ENCODE results near the gene UBAC2. TPM values are rescaled to one million over a fixed set of nuclear protein-coding genes. Genes with fewer than 3 reads are reported as not detected.

Gene UBAC2
- total and polyA plus RNA-seq, 10 donors: 49.3 to 82.1 (median 66.2) TPM

DNA sequence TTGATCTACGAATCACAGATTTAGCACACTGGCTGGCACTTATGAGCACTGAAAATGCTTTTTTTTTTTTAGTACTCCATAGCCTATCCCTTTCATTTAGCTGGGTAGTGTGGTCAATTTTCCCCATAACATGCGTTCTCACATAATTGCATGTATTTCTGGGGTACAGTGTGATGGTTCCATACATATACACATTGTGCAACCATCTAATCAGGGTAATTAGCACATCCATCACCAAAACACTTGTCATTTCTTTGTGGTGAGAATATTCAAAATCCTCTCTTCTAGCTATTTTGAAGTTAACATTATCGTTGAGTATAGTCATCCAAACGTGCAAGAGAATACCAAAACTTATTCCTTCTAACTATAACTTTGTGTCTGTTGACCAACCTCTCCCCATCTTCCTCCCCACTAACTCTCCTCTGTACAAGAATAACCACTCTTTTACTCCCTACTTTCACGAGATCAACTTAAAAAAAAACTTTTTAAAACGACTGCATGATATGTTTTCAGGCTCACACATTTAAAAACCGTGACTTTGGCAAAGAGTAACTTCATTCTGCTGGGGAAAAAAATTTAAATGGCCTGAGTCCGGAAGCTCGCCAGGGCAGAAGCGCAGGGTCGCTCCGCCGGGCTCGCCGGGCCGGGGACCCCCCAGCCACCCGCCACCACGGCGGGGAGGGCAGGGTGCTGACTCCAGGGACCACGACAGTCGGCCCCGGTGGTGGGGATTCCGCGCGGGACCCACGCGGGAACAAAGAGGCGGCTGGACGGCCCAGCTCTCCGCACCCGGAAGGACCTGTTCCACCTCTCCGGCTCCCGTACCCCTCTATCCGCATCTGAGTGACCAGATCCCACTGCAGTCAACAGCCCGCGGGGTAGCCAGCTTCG is 868 bp upstream of the UBAC2 start:
- intact Hi-C loops (cut with DNase I; ENCODE audit: low total_unique reads): loop anchor here (5.0 kb wide), 1 partner anchor 68 kb away; no protein-coding TSS in a partner anchor
- peaks cover 26 to 62% (median 43%) of the 10 kb centered on the region in 6 donors for H3K4me1 ChIP-seq

DNA sequence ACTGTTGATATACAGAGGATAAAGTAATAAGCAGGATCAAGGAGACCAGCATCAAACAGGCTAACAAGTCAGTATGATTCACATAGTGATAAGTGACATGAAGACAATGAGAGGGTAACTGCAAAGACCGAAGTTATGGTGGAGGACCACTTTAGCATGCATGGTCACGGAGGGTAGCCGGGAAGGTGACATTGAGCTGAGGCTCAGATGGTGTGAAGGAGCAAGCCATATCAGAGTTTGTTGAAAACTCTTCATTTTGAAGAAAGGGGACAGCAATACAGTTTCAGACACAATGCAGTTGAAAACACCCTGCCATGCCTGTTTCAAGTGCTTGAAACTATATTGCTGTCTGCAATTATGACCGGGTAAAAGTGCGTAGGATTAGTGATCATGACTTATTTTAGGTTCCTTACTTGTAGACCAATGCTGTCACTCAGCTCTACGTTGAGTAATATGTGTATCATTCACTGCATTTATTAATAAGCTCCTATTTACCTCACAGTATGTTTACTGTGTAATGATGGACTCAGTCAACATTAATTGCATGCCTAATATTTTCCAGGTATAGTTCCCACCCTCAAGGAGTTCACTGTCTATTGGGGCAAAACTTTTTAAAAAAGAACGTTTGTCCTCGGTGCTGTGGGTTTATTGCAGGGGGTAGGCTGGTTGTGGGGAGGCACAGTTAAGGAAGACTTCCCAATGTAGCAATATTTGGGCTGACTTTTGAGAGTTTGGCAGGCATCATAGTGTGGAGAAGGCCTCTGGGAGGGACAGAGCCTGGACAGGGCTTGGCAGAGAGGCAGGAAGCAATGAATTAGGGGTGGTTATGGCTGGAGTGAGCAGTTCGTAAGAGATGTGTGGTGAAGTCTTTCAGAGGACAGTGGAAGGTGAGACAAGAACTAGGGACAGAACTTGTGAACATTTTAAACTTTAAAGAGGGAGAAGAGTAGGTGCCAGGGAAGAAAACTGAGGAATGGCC is 3.2 kb downstream of the UBAC2 start:
- H3K4me1 ChIP-seq: peaks cover 39 to 88% (median 69%) of the 10 kb centered on the region in 6 donors
- intact Hi-C loops (cut with DNase I; ENCODE audit: low total_unique reads): no loop called here
- TF ChIP-seq POLR2A (IDR thresholded peaks at IDR 0.05) (no peak), POLR2AphosphoS5 (IDR thresholded peaks at IDR 0.05) (no peak)
- TF ChIP-seq, protein P1, sequence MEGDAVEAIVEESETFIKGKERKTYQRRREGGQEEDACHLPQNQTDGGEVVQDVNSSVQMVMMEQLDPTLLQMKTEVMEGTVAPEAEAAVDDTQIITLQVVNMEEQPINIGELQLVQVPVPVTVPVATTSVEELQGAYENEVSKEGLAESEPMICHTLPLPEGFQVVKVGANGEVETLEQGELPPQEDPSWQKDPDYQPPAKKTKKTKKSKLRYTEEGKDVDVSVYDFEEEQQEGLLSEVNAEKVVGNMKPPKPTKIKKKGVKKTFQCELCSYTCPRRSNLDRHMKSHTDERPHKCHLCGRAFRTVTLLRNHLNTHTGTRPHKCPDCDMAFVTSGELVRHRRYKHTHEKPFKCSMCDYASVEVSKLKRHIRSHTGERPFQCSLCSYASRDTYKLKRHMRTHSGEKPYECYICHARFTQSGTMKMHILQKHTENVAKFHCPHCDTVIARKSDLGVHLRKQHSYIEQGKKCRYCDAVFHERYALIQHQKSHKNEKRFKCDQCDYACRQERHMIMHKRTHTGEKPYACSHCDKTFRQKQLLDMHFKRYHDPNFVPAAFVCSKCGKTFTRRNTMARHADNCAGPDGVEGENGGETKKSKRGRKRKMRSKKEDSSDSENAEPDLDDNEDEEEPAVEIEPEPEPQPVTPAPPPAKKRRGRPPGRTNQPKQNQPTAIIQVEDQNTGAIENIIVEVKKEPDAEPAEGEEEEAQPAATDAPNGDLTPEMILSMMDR (IDR thresholded peaks at IDR 0.05 in 8 of 11, conservative IDR thresholded peaks at IDR 0.05 in 3 of 11): no peak
- WGBS, 5 donors: 59 to 73% (median 59%) methylated on average over 9 of the region's 9 CpGs
- peak overlapping the region in 3 of 8 donors; percentile 4 to 55 (median 13) for H3K4me3 ChIP-seq
- peak overlapping the region in 7 of 8 donors; percentile 15 to 74 (median 58) for H3K27ac ChIP-seq
- DNase-seq: no peak
- H3K9me3 ChIP-seq: no peaks in the 10 kb centered on the region
- H3K27me3 ChIP-seq (replicated peaks in 1 of 7): no peaks in the 10 kb centered on the region
- peaks cover 0 to 31% (median 2%) of the 10 kb centered on the region in 6 donors for H3K36me3 ChIP-seq

More for the DNA sequence above, 868 bp upstream of the UBAC2 start:
- Histone ChIP-seq H3K4me3 (peak overlapping the region; percentile 83 to 97 (median 91)), H3K27me3 (replicated peaks in 1 of 7) (no peaks in the 10 kb centered on the region), H3K36me3 (no peaks in the 10 kb centered on the region), H3K9me3 (no peaks in the 10 kb centered on the region), H3K27ac (peak overlapping the region; percentile 93 to 100 (median 98))
- TF ChIP-seq POLR2AphosphoS5 (IDR thresholded peaks at IDR 0.05): no peak
- no peak for DNase-seq
- WGBS, 5 donors: 4 to 15% (median 5%) methylated on average over 12 to 37 of the region's 37 CpGs

DNA sequence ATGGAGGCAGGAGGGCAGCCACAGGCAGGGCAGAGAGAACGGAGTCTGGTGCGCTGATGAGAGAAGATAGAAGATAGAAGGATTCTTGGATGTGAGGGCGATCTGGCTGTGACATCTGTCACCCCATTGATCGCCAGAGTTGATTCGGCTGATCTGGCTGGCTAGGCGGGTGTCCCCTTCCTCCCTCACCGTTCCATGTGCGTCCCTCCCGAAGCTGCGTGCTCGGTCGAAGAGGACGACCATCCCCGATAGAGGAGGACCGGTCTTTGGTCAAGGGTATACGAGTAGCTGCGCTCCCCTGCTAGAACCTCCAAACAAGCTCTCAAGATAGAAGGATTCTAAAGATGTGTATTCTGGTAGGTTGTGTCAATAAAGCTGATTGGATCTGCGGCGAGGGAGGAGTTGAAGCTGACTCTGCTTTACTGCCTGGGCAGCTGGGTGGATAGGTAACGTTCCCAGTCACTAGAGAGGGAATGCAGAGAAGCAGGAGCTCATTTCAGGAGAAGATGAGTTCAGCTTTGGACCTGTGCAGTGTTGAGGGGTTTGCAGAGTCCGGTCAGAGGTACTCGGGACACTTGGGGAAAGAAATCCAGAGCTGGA is 5.1 kb downstream of the UBAC2 start:
- Histone ChIP-seq H3K9me3 (no peaks in the 10 kb centered on the region), H3K4me1 (peaks cover 40 to 92% (median 60%) of the 10 kb centered on the region in 6 donors), H3K27ac (peak overlapping the region in 2 of 8 donors; percentile 73 to 74), H3K36me3 (peaks cover 0 to 36% (median 2%) of the 10 kb centered on the region in 6 donors), H3K4me3 (peak overlapping the region in 1 of 8 donors; percentile 55), H3K27me3 (replicated peaks in 1 of 7) (no peaks in the 10 kb centered on the region)
- no peak for DNase-seq
- WGBS, 5 donors: 91 to 98% (median 95%) methylated on average over 22 of the region's 22 CpGs
- intact Hi-C loops (cut with DNase I; ENCODE audit: low total_unique reads): no loop called here
- TF ChIP-seq POLR2A (IDR thresholded peaks at IDR 0.05) (no peak), POLR2AphosphoS5 (IDR thresholded peaks at IDR 0.05) (no peak)
- TF ChIP-seq, protein P1 (IDR thresholded peaks at IDR 0.05 in 8 of 11, conservative IDR thresholded peaks at IDR 0.05 in 3 of 11): no peak

DNA sequence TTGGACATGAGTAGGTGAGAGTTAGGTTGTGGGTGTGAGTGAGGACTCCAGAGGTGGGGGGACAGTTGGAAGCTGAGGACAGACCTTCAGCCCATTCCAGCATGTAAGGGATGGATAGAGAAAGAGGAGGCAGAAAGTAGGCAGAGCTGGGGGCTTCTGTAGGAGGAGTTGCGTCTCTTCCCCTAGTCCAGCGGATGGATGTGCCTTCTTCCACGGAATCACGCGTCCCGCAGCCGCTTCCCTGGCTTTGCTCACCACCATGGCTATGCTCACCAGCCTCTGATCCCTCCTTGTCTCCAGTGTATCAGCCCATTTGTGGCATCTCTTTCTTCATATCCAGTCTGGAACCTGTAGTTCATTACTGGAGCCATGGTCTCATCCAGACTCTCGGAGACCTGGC is 5.6 kb downstream of the UBAC2 start:
- intact Hi-C loops (cut with DNase I; ENCODE audit: low total_unique reads): no loop called here
- DNase-seq: no peak
- H3K9me3 ChIP-seq: no peaks in the 10 kb centered on the region

More for the DNA sequence above, 5.6 kb downstream of the UBAC2 start:
- TF ChIP-seq POLR2AphosphoS5 (IDR thresholded peaks at IDR 0.05) (peak in 1 of 3 donors; percentile 8), POLR2A (IDR thresholded peaks at IDR 0.05) (no peak)
- Histone ChIP-seq H3K36me3 (peaks cover 0 to 36% (median 2%) of the 10 kb centered on the region in 6 donors), H3K27ac (no peak overlapping the region), H3K4me3 (no peak overlapping the region), H3K4me1 (peaks cover 40 to 97% (median 60%) of the 10 kb centered on the region in 6 donors), H3K27me3 (replicated peaks in 1 of 7) (no peaks in the 10 kb centered on the region)
- 97 to 100% (median 98%) methylated on average over 8 of the region's 8 CpGs for WGBS, 5 donors

Data from spleen (tissue), 11 donors.